ENCODE results near the gene STX11. TPM values are rescaled to one million over a fixed set of nuclear protein-coding genes. Genes with fewer than 3 reads are reported as not detected.

Gene STX11
- total RNA-seq, 1 experiment from 2014 or later: 1.3 TPM

DNA sequence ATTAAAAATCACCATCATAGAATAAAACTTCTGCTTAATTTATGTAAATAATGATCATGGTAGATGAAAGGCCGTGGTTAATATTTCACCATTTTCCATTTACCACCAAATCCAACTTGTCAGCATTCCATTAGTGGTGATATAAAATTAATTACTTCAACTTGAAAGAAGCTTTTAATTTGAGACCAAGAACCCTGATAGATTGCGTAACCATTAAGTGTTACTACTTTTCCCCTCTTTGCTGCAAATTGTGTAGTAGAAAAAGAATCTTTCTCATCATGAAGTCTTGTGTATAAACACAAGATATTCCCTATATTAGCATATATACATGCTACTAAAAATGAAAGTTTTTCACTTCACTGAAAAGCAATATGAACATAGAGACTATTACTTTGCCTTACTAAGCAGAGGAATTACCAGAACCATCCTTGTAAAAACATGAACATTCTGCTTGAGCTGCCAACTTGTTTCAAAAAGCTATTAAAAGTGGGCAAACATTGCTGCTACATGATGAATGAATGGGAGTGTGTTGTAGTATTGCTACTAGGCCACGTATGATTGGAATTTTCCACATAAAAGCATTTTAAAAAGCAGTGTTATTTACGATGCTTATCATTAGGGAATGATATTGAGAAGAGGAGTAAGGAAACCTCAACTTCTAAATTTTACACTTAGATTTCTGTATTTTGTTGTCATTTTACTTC lies 35.0 kb downstream of the STX11 start:
- H3K27ac Mint-ChIP-seq (ENCODE audit: unreplicated experiment): no peak overlapping the region
- CTCF ChIA-PET: no interaction called here
- POLR2A ChIA-PET: no interaction called here
- intact Hi-C loops (cut with micrococcal nuclease; ENCODE audit: unreplicated experiment): no loop called here
- H3K36me3 ChIP-seq (ENCODE audit: control insufficient read depth, insufficient read depth, low read length): no peaks in the 10 kb centered on the region
- H3K4me1 ChIP-seq: no peaks in the 10 kb centered on the region; the same call in 1 of the 2 replicates
- H3K9me3 ChIP-seq: no peaks in the 10 kb centered on the region
- no TSS peak for BruUV-seq (replicated peaks)
- H3K9me3 Mint-ChIP-seq (ENCODE audit: unreplicated experiment): no peaks in the 10 kb centered on the region
- no peak overlapping the region for H3K4me3 ChIP-seq (ENCODE audit: low read depth, low read length)
- no peaks in the 10 kb centered on the region for H3K27me3 ChIP-seq (replicated peaks; ENCODE audit: control insufficient read depth, insufficient read depth, low read length)
- no peak for DNase-seq
- no peaks in the 10 kb centered on the region for H3K27me3 Mint-ChIP-seq (ENCODE audit: insufficient read depth, unreplicated experiment)
- TF ChIP-seq, protein P1, sequence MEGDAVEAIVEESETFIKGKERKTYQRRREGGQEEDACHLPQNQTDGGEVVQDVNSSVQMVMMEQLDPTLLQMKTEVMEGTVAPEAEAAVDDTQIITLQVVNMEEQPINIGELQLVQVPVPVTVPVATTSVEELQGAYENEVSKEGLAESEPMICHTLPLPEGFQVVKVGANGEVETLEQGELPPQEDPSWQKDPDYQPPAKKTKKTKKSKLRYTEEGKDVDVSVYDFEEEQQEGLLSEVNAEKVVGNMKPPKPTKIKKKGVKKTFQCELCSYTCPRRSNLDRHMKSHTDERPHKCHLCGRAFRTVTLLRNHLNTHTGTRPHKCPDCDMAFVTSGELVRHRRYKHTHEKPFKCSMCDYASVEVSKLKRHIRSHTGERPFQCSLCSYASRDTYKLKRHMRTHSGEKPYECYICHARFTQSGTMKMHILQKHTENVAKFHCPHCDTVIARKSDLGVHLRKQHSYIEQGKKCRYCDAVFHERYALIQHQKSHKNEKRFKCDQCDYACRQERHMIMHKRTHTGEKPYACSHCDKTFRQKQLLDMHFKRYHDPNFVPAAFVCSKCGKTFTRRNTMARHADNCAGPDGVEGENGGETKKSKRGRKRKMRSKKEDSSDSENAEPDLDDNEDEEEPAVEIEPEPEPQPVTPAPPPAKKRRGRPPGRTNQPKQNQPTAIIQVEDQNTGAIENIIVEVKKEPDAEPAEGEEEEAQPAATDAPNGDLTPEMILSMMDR (IDR thresholded peaks at IDR 0.05; ENCODE audit: insufficient read depth in 1 of 2, low read depth in 1 of 2, low read length in 1 of 2, severe bottlenecking in 1 of 2, unreplicated experiment in 1 of 2): no peak
- no peak overlapping the region for H3K4me3 Mint-ChIP-seq (ENCODE audit: unreplicated experiment)
- no peaks in the 10 kb centered on the region for H3K36me3 Mint-ChIP-seq (ENCODE audit: insufficient read depth, unreplicated experiment)
- no peaks in the 10 kb centered on the region for H3K4me1 Mint-ChIP-seq (ENCODE audit: low read depth, unreplicated experiment)

DNA sequence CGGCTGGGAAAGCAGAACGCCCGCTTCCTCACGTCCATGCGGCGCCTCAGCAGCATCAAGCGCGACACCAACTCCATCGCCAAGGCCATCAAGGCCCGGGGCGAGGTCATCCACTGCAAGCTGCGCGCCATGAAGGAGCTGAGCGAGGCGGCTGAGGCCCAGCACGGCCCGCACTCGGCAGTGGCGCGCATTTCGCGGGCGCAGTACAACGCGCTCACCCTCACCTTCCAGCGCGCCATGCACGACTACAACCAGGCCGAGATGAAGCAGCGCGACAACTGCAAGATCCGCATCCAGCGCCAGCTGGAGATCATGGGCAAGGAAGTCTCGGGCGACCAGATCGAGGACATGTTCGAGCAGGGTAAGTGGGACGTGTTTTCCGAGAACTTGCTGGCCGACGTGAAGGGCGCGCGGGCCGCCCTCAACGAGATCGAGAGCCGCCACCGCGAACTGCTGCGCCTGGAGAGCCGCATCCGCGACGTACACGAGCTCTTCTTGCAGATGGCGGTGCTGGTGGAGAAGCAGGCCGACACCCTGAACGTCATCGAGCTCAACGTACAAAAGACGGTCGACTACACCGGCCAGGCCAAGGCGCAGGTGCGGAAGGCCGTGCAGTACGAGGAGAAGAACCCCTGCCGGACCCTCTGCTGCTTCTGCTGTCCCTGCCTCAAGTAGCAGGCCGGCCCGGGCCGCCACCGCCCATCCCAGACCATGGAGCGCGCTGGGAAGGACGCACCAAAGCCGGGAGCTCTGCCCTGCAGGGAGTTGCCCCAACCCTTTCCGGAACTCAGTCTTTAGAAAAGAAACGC lies 36.7 kb downstream of the STX11 start:
- no peaks in the 10 kb centered on the region for H3K36me3 Mint-ChIP-seq (ENCODE audit: insufficient read depth, unreplicated experiment)
- H3K36me3 ChIP-seq (ENCODE audit: control insufficient read depth, insufficient read depth, low read length): no peaks in the 10 kb centered on the region
- no peaks in the 10 kb centered on the region for H3K27me3 ChIP-seq (replicated peaks; ENCODE audit: control insufficient read depth, insufficient read depth, low read length)
- no TSS peak for BruUV-seq (replicated peaks)
- intact Hi-C loops (cut with micrococcal nuclease; ENCODE audit: unreplicated experiment): no loop called here
- no peaks in the 10 kb centered on the region for H3K4me1 Mint-ChIP-seq (ENCODE audit: low read depth, unreplicated experiment)
- TF ChIP-seq, protein P1 (IDR thresholded peaks at IDR 0.05; ENCODE audit: insufficient read depth in 1 of 2, low read depth in 1 of 2, low read length in 1 of 2, severe bottlenecking in 1 of 2, unreplicated experiment in 1 of 2): no peak
- H3K4me3 ChIP-seq (ENCODE audit: low read depth, low read length): no peak overlapping the region
- H3K27ac Mint-ChIP-seq (ENCODE audit: unreplicated experiment): no peak overlapping the region
- ChIA-PET POLR2A (no interaction called here), CTCF (no interaction called here)
- DNase-seq: no peak
- no peaks in the 10 kb centered on the region for H3K27me3 Mint-ChIP-seq (ENCODE audit: insufficient read depth, unreplicated experiment)
- peaks cover under 1% of the 10 kb centered on the region for H3K9me3 Mint-ChIP-seq (ENCODE audit: unreplicated experiment)
- no peaks in the 10 kb centered on the region for H3K9me3 ChIP-seq
- H3K4me1 ChIP-seq: no peaks in the 10 kb centered on the region; the same call in 1 of the 2 replicates
- no peak overlapping the region for H3K4me3 Mint-ChIP-seq (ENCODE audit: unreplicated experiment)

DNA sequence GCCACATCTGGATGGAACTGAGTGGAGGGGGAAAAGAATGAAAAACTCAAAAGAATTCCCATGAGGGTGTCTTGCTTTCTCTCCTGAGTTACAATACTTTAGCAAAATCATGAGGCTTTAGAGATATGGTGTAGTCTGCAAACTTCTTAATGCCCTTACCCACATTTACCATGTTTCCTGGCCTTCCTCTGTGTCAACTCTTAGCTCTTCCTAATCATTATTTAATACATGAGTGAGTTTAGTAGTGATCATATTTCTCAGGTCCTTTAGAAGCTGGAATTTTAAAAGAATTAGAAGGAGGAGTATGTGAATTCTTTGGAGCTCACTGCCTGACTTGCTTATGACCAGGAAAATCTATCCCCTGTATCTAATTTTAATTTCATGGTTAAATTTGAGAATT lies 39.0 kb downstream of the STX11 start:
- TF ChIP-seq, protein P1 (IDR thresholded peaks at IDR 0.05; ENCODE audit: insufficient read depth in 1 of 2, low read depth in 1 of 2, low read length in 1 of 2, severe bottlenecking in 1 of 2, unreplicated experiment in 1 of 2): no peak
- H3K4me1 Mint-ChIP-seq (ENCODE audit: low read depth, unreplicated experiment): peaks cover 6% of the 10 kb centered on the region
- no TSS peak for BruUV-seq (replicated peaks)
- H3K4me1 ChIP-seq: no peaks in the 10 kb centered on the region; the same call in 1 of the 2 replicates
- no peak overlapping the region for H3K4me3 ChIP-seq (ENCODE audit: low read depth, low read length)
- H3K27me3 Mint-ChIP-seq (ENCODE audit: insufficient read depth, unreplicated experiment): no peaks in the 10 kb centered on the region
- no peaks in the 10 kb centered on the region for H3K36me3 Mint-ChIP-seq (ENCODE audit: insufficient read depth, unreplicated experiment)
- intact Hi-C loops (cut with micrococcal nuclease; ENCODE audit: unreplicated experiment): no loop called here
- no peaks in the 10 kb centered on the region for H3K36me3 ChIP-seq (ENCODE audit: control insufficient read depth, insufficient read depth, low read length)
- no peak overlapping the region for H3K27ac Mint-ChIP-seq (ENCODE audit: unreplicated experiment)
- ChIA-PET POLR2A (no interaction called here), CTCF (no interaction called here)
- no peaks in the 10 kb centered on the region for H3K9me3 ChIP-seq
- DNase-seq: no peak
- H3K9me3 Mint-ChIP-seq (ENCODE audit: unreplicated experiment): peaks cover 13% of the 10 kb centered on the region
- no peaks in the 10 kb centered on the region for H3K27me3 ChIP-seq (replicated peaks; ENCODE audit: control insufficient read depth, insufficient read depth, low read length)
- no peak overlapping the region for H3K4me3 Mint-ChIP-seq (ENCODE audit: unreplicated experiment)

Data from Caco-2 (cell line).